Keratinocyte (primary cell): ENCODE measurements around the gene AUH.

Experiments used
- CTCF ChIP-seq, 3 experiments: IDR thresholded peaks in 1 of 3; conservative IDR thresholded peaks in 1 of 3; optimal IDR thresholded peaks in 1 of 3; 2 replicates in 2 of 3; 3 replicates in 1 of 3; pipeline versions ENCODE3 to v1.5.1; 2011; ENCODE audit warnings: low read length in 3 of 3, mild to moderate bottlenecking in 3 of 3, moderate library complexity in 2 of 3, control low read depth in 1 of 3, inconsistent platforms in 1 of 3; ENCODE audit not compliant: insufficient read depth in 2 of 3; ENCODE audit errors: extremely low read depth in 1 of 3
- EZH2 ChIP-seq: IDR thresholded peaks from one replicate; pipeline ENCODE4 v1.6.1; 2012; ENCODE audit warnings: inconsistent platforms, mild to moderate bottlenecking, low read length, moderate library complexity

- TF ChIP-seq CTCF (optimal IDR thresholded peaks at IDR 0.05 in 1 of 3, IDR thresholded peaks at IDR 0.05 in 1 of 3, conservative IDR thresholded peaks at IDR 0.05 in 1 of 3; ENCODE audit: extremely low read depth in 1 of 3, insufficient read depth in 2 of 3, low read length in 3 of 3) = no peak
- no peak for TF ChIP-seq EZH2
Measured at GRCh38 chr9:91336786-91337185, 24.9 kb downstream of the AUH start.
